Mucosa of descending colon (tissue), 3 donors: ENCODE data around the gene CTSD. TPM values are rescaled to one million over a fixed set of nuclear protein-coding genes. Genes with fewer than 3 reads are reported as not detected.
A peak's percentile ranks its signal among the peaks of the same experiment; 100 is the strongest.

Source experiments
- ATAC-seq: fragments of 200-7000 bp; cut with Tn5 transposase; one replicate; pipeline ENCODE4 v1.9.1; 2020; ENCODE audit warnings: mild to moderate bottlenecking, moderate library complexity
- DNase-seq, 3 donors: peaks; one replicate each; pipeline ENCODE4 v3.0.0-alpha.2; 2020
- H3K36me3 ChIP-seq: fragments of 200-600 bp; one replicate; pipeline ENCODE4 v1.8.0; 2021; ENCODE audit warnings: low read depth, mild to moderate bottlenecking
- H3K4me1 ChIP-seq: fragments of 200-600 bp; one replicate; pipeline ENCODE4 v1.8.0; 2021; ENCODE audit warnings: low read depth, mild to moderate bottlenecking
- H3K4me3 ChIP-seq: fragments of 200-600 bp; one replicate; pipeline ENCODE4 v1.8.0; 2021; ENCODE audit warnings: mild to moderate bottlenecking
- H3K9me3 ChIP-seq: fragments of 200-600 bp; one replicate; pipeline ENCODE4 v1.8.0; 2021; ENCODE audit warnings: mild to moderate bottlenecking
- CTCF ChIP-seq: fragments of 200-600 bp; IDR thresholded peaks from one replicate; pipeline ENCODE4 v1.8.0; 2022; ENCODE audit warnings: antibody characterized with exemption, mild to moderate bottlenecking
- intact Hi-C, 2 donors: fragments of 100-400 bp; cut with DNase I in 1 of 2; cut with micrococcal nuclease in 1 of 2; formaldehyde crosslinking; loops; one replicate each; pipeline versions ENCODE4 v1.11.0 to v1.11.1; 2022; cut with DNase I, micrococcal nuclease
- total RNA-seq, 3 donors: library from RNA; stranded (reverse); fragmentation: NEBNext Ultra II Directional in 2 of 3; extraction: Animal tissue kit (Norgen Biotek cat#: 25700) in 2 of 3; gene quantifications; one replicate each; pipeline versions ENCODE4 v1.2.1 to v1.2.4, GENCODE V29; 2021 to 2023
- donor health status: DM: no; HTN: no; CAD: no; lungs with moderate emphysema.
- donor health status: DM: no; HTN: no; CAD: no.
- donor health status: DM: no; HTN: yes; CAD: no.

Gene CTSD
- total RNA-seq, 3 donors from 2014 or later, result 631 to 1,107 (median 1,007) TPM

GRCh38 chr11:1728931-1729691 is 34.6 kb downstream of the CTSD start:
- no peaks in the 10 kb centered on the region for H3K36me3 ChIP-seq
- no peak for TF ChIP-seq CTCF
- H3K9me3 ChIP-seq, result no peaks in the 10 kb centered on the region
- ATAC-seq, result peak; percentile 43
- no peak overlapping the region for H3K4me3 ChIP-seq
- no peak for DNase-seq
- H3K4me1 ChIP-seq, result no peaks in the 10 kb centered on the region
- intact Hi-C loops, result no loop called here

GRCh38 chr11:1728301-1728700 is 35.4 kb downstream of the CTSD start:
- ATAC-seq, result no peak
- H3K4me3 ChIP-seq, result no peak overlapping the region
- no peaks in the 10 kb centered on the region for H3K9me3 ChIP-seq
- DNase-seq, result no peak
- intact Hi-C loops, result no loop called here
- no peak for TF ChIP-seq CTCF
- no peaks in the 10 kb centered on the region for H3K4me1 ChIP-seq
- H3K36me3 ChIP-seq, result no peaks in the 10 kb centered on the region

GRCh38 chr11:1727861-1728260 is 35.9 kb downstream of the CTSD start:
- Histone ChIP-seq H3K36me3 (no peaks in the 10 kb centered on the region), H3K4me3 (no peak overlapping the region), H3K9me3 (no peaks in the 10 kb centered on the region), H3K4me1 (no peaks in the 10 kb centered on the region)
- no peak for TF ChIP-seq CTCF
- intact Hi-C loops, result no loop called here
- ATAC-seq, result no peak
- DNase-seq, result no peak

- DNase-seq, result no peak
- TF ChIP-seq CTCF, result no peak
- Histone ChIP-seq H3K36me3 (no peaks in the 10 kb centered on the region), H3K4me1 (no peaks in the 10 kb centered on the region), H3K4me3 (no peak overlapping the region), H3K9me3 (no peaks in the 10 kb centered on the region)
- ATAC-seq, result no peak
- intact Hi-C loops, result no loop called here
Measured at GRCh38 chr11:1727096-1727690, 36.5 kb downstream of the CTSD start.

GRCh38 chr11:1719781-1720180 is 43.9 kb downstream of the CTSD start:
- Histone ChIP-seq H3K36me3 (no peaks in the 10 kb centered on the region), H3K9me3 (no peaks in the 10 kb centered on the region), H3K4me3 (no peak overlapping the region), H3K4me1 (no peaks in the 10 kb centered on the region)
- TF ChIP-seq CTCF, result no peak
- DNase-seq (no peak), ATAC-seq (no peak)
- intact Hi-C loops, result no loop called here
